A673 (cell line): ENCODE data around the gene TRABD2A. TPM values are rescaled to one million over a fixed set of nuclear protein-coding genes. Genes with fewer than 3 reads are reported as not detected.
A peak's percentile ranks its signal among the peaks of the same experiment; 100 is the strongest.
"Not testable (repeated sequence)": the region's sequence is repeated elsewhere in the genome, so short reads cannot be mapped to it uniquely, and the experiment has no call there.

ENCODE experiments used
- BruUV-seq: library from RNA; stranded (reverse); fragments of 400-500 nt; replicated peaks from 2 replicates; lab custom pipeline; 2021; lab: Mats Ljungman, UMichigan
- CTCF ChIA-PET: fragments of 300-600 bp; sonication (Branson Sonifier 250); formaldehyde crosslinking; loops from one replicate; lab custom pipeline; 2022; ENCODE audit warnings: antibody characterized with exemption; lab: Charles Lee
- POLR2A ChIA-PET: fragments of 300-600 bp; sonication (Branson Sonifier 250); formaldehyde crosslinking; loops from one replicate; lab custom pipeline; 2022; ENCODE audit warnings: antibody characterized with exemption; ENCODE audit not compliant: low non-redundant PET; lab: Charles Lee
- DNase-seq: peaks from one replicate; pipeline ENCODE4 v3.0.0-alpha.2; 2015; ENCODE audit warnings: low spot score
- H3K27ac ChIP-seq: fragments of 200-600 bp; sonication (generic); 2 replicates; pipeline ENCODE4 v1.5.1; 2016; ENCODE audit warnings: mixed run types, low read depth, mild to moderate bottlenecking, mixed read lengths, antibody characterized with exemption, low read length; ENCODE audit not compliant: poor library complexity, severe bottlenecking
- H3K27me3 ChIP-seq: fragments of 200-600 bp; sonication (generic); replicated peaks from 2 replicates; pipeline ENCODE4 v1.6.1; 2017; ENCODE audit warnings: mixed run types, low read depth, mild to moderate bottlenecking, mixed read lengths, antibody characterized with exemption, low read length; ENCODE audit not compliant: insufficient read depth, poor library complexity
- H3K36me3 ChIP-seq: fragments of 200-600 bp; sonication (generic); 2 replicates; pipeline ENCODE4 v1.6.1; 2016; ENCODE audit warnings: mixed run types, mild to moderate bottlenecking, mixed read lengths, antibody characterized with exemption, low read length; ENCODE audit not compliant: insufficient read depth, poor library complexity, severe bottlenecking
- H3K4me1 ChIP-seq: fragments of 200-600 bp; sonication (generic); 2 replicates; pipeline ENCODE4 v1.6.1; 2017; ENCODE audit warnings: mixed run types, mild to moderate bottlenecking, mixed read lengths, antibody characterized with exemption, low read length; ENCODE audit not compliant: insufficient read depth, poor library complexity, severe bottlenecking
- H3K4me3 ChIP-seq: fragments of 200-600 bp; sonication (generic); 2 replicates; pipeline ENCODE4 v1.5.1; 2016; ENCODE audit warnings: low read depth, mixed run types, mild to moderate bottlenecking, mixed read lengths, low read length; ENCODE audit not compliant: poor library complexity, severe bottlenecking
- H3K9me3 ChIP-seq: fragments of 200-600 bp; sonication (generic); 2 replicates; pipeline ENCODE4 v1.6.1; 2016; ENCODE audit warnings: mixed run types, low read depth, mild to moderate bottlenecking, mixed read lengths, antibody characterized with exemption, low read length; ENCODE audit not compliant: poor library complexity, severe bottlenecking
- EZH2 ChIP-seq: fragments of 200-600 bp; sonication (generic); IDR thresholded peaks from 2 replicates; pipeline ENCODE4 v1.6.1; 2017; ENCODE audit warnings: borderline replicate concordance, low read depth, mild to moderate bottlenecking, mixed read lengths, antibody characterized with exemption, low read length; ENCODE audit not compliant: poor library complexity, severe bottlenecking
- intact Hi-C: fragments of 100-400 bp; cut with micrococcal nuclease; formaldehyde crosslinking; loops from one replicate; pipeline ENCODE4 v1.10.0; 2022; ENCODE audit not compliant: unreplicated experiment
- total RNA-seq: library from RNA; stranded (reverse); gene quantifications from 2 replicates; pipeline ENCODE4 v1.2.3, GENCODE V29; 2021
- TF ChIP-seq, protein P1 (sequence below): fragments of 300-800, 200-600 bp; sonication (generic); conservative IDR thresholded peaks from 2 replicates; pipeline ENCODE4 v1.5.1; 2017; ENCODE audit warnings: low read depth, mild to moderate bottlenecking, antibody characterized with exemption, low read length, moderate library complexity, mixed read lengths

TRABD2A gene
- total RNA-seq, 1 experiment from 2014 or later, result 0.67 TPM

DNA sequence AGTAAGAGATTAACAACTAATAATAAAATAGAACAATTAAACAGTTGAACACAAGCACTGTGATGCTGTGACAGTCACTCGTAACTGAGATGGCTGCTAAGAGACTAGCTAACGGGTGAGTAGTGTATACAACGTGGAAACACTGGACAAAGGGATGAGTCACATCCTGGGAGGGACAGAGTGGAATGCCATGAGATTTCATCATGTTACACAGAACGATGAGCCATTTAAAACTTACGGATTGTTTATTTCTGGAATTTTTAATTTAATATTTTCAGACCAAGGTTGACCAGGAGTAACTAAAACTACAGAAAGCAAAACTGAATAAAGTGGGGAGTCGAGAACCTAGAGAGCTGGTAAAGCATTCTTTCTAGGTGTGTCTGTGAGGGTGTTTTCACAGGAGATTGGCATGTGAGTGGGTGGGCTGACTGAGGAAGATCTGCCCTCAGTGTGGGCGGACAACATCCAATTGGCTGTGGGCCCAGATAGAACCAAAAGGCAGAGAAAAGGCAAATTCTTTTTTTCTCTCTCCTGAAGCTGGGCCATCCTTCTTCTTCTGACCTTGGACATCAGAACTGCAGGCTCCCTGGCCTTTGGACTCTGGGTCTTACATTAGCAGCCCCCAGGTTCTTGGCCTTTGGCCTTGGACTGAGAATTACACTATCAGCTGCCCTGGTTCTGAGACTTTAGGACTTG is 39.1 kb upstream of the TRABD2A start:
- CTCF ChIA-PET, result interaction anchor here (0.5 kb wide), 1 partner anchor 95 kb away, joined by 16 read pairs; no protein-coding TSS in a partner anchor
- no peak for TF ChIP-seq EZH2
- Histone ChIP-seq H3K9me3 (no peaks in the 10 kb centered on the region), H3K4me1 (peaks cover 24% of the 10 kb centered on the region), H3K27ac (peak overlapping the region; percentile 93), H3K36me3 (no peaks in the 10 kb centered on the region), H3K4me3 (peak overlapping the region; percentile 26), H3K27me3 (no peaks in the 10 kb centered on the region)
- TSS peak; percentile 91 for BruUV-seq
- peak; percentile 94 for DNase-seq
- intact Hi-C loops, result no loop called here
- POLR2A ChIA-PET, result interaction anchor here (0.6 to 1.0 kb wide), 3 partner anchors 13 to 153 kb away, joined by 5 to 7 read pairs (median 6); partner anchors contain the start of gene TMSB10

DNA sequence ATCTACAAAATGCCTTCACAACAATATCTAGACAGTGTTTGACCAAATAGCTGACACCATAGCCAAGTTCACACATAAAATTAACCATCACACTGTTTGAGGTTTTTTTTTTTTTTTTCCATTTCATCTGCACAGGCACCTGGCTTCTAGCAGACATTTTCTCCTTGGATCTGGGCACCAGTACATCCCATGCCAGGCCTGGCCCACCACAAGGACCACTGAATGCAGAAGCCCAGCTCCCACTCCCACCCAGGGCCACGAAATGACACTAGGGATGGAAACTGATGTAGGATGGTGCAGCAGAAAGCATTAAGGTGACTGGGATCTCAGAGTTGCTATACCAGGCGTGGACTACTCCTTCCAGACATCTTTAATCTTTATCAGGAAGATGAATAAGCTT is 37.5 kb upstream of the TRABD2A start:
- DNase-seq, result no peak
- Histone ChIP-seq H3K27ac (peak overlapping the region; percentile 93), H3K27me3 (no peaks in the 10 kb centered on the region), H3K4me3 (no peak overlapping the region), H3K9me3 (no peaks in the 10 kb centered on the region), H3K4me1 (peaks cover 16% of the 10 kb centered on the region), H3K36me3 (no peaks in the 10 kb centered on the region)
- CTCF ChIA-PET, result no interaction called here
- intact Hi-C loops, result no loop called here
- POLR2A ChIA-PET, result no interaction called here
- no TSS peak for BruUV-seq
- TF ChIP-seq, protein P1, sequence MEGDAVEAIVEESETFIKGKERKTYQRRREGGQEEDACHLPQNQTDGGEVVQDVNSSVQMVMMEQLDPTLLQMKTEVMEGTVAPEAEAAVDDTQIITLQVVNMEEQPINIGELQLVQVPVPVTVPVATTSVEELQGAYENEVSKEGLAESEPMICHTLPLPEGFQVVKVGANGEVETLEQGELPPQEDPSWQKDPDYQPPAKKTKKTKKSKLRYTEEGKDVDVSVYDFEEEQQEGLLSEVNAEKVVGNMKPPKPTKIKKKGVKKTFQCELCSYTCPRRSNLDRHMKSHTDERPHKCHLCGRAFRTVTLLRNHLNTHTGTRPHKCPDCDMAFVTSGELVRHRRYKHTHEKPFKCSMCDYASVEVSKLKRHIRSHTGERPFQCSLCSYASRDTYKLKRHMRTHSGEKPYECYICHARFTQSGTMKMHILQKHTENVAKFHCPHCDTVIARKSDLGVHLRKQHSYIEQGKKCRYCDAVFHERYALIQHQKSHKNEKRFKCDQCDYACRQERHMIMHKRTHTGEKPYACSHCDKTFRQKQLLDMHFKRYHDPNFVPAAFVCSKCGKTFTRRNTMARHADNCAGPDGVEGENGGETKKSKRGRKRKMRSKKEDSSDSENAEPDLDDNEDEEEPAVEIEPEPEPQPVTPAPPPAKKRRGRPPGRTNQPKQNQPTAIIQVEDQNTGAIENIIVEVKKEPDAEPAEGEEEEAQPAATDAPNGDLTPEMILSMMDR, result no peak
- no peak for TF ChIP-seq EZH2

DNA sequence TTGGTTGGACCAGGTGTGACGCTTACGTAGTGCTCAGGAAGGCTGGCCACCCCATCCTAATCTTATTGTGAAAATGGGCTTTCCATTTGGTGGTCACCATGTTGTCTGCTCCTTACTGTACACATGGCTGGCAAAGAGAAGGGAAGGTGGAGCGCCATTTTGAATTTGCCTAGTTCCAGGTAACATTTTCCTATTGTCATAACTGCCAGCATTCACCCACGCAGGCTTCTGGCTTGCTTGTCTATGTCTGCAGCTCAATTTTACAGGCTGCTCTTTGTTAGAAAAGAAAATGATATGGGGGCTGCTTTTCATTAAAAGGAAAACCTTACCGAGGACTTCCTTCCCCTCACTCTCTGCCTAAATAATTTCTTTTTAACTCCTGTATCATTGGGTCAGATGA is 36.9 kb upstream of the TRABD2A start:
- H3K36me3 ChIP-seq, H3K27ac ChIP-seq, H3K27me3 ChIP-seq, POLR2A ChIA-PET, BruUV-seq, H3K4me3 ChIP-seq, intact Hi-C loops, DNase-seq, H3K9me3 ChIP-seq, CTCF ChIA-PET: not testable (repeated sequence)
- peaks cover 16% of the 10 kb centered on the region for H3K4me1 ChIP-seq

DNA sequence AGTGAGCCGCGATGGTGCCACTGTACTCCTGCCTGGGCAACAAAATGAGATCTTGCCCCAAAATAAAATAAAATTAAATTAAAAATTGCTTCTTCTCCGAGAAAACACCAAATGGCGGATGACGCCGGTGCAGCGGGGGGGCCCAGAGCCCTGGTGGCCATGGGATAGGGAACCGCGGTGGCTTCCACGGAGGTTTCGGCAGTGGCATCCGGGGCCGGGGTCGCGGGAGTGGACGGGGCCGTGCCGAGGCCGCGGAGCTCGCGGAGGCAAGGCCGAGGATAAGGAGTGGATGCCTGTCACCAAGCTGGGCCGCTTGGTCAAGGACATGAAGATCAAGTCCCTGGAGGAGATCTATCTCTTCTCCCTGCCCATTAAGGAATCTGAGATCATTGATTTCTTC is 34.8 kb upstream of the TRABD2A start:
- H3K4me1 ChIP-seq, result peaks cover 16% of the 10 kb centered on the region
- DNase-seq, CTCF ChIA-PET, intact Hi-C loops, H3K27me3 ChIP-seq, BruUV-seq, H3K27ac ChIP-seq, H3K4me3 ChIP-seq, H3K9me3 ChIP-seq, POLR2A ChIA-PET, H3K36me3 ChIP-seq: not testable (repeated sequence)
